ENCODE results near the gene CYP4V2.
"Not testable (repeated sequence)": the region's sequence is repeated elsewhere in the genome, so short reads cannot be mapped to it uniquely, and the experiment has no call there.

Gene CYP4V2

GRCh38 chr4:186240452-186240847, 49.1 kb downstream of the CYP4V2 start:
- DNase-seq: no peak

- no peak for DNase-seq
Observed at GRCh38 chr4:186240848-186241491, 49.6 kb downstream of the CYP4V2 start.

GRCh38 chr4:186241616-186242015, 50.2 kb downstream of the CYP4V2 start:
- no peak for DNase-seq

- not testable (repeated sequence) for DNase-seq
Observed at GRCh38 chr4:186242031-186242430, 50.7 kb downstream of the CYP4V2 start.

- DNase-seq: no peak
Observed at GRCh38 chr4:186243331-186243730, 52.0 kb downstream of the CYP4V2 start.

GRCh38 chr4:186244835-186245234, 53.5 kb downstream of the CYP4V2 start:
- no peak for DNase-seq

GRCh38 chr4:186247062-186247752, 55.8 kb downstream of the CYP4V2 start:
- DNase-seq: not testable (repeated sequence)

GRCh38 chr4:186248643-186249042, 57.3 kb downstream of the CYP4V2 start:
- no peak for DNase-seq

- no peak for DNase-seq
Observed at GRCh38 chr4:186249785-186250754, 58.7 kb downstream of the CYP4V2 start.

GRCh38 chr4:186250760-186251159, 59.4 kb downstream of the CYP4V2 start:
- DNase-seq: no peak

GRCh38 chr4:186255122-186255521, 63.8 kb downstream of the CYP4V2 start:
- DNase-seq: no peak

GRCh38 chr4:186258216-186258811, 66.9 kb downstream of the CYP4V2 start:
- DNase-seq: no peak

- no peak for DNase-seq
Observed at GRCh38 chr4:186260117-186260503, 68.7 kb downstream of the CYP4V2 start.

Measured in activated CD4-positive, CD25-positive, alpha-beta regulatory T cell treated with anti-CD3 and anti-CD28 coated beads, Interleukin-2, amount 50 U/mL, for 72 hours (primary cell).